ENCODE measurements around the gene STMND1.
"Not testable (repeated sequence)": the region's sequence is repeated elsewhere in the genome, so short reads cannot be mapped to it uniquely, and the experiment has no call there.

GRCh38 chr6:17068972-17069371 lies 32.9 kb upstream of the STMND1 start:
- not testable (repeated sequence) for TF ChIP-seq LEF1 (IDR thresholded peaks at IDR 0.05; ENCODE audit: borderline replicate concordance); TARDBP (IDR thresholded peaks at IDR 0.05); FOXA1 (IDR thresholded peaks at IDR 0.05); BHLHE40 (IDR thresholded peaks at IDR 0.05; ENCODE audit: borderline replicate concordance); FOXM1 (IDR thresholded peaks at IDR 0.05; ENCODE audit: borderline replicate concordance); L3MBTL2 (conservative IDR thresholded peaks at IDR 0.05); CTBP1 (IDR thresholded peaks at IDR 0.05; ENCODE audit: borderline replicate concordance); NFRKB (IDR thresholded peaks at IDR 0.05); ZNF384 (IDR thresholded peaks at IDR 0.05); SP1 (IDR thresholded peaks at IDR 0.05); FOXK2 (IDR thresholded peaks at IDR 0.05); HDGF (IDR thresholded peaks at IDR 0.05; ENCODE audit: borderline replicate concordance); SUZ12 (IDR thresholded peaks at IDR 0.05); ELF4 (IDR thresholded peaks at IDR 0.05)

Data from HEK293T (cell line).